GM18868 (cell line): Measurements from ENCODE around the gene DDX56.
A peak's percentile ranks its signal among the peaks of the same experiment; 100 is the strongest.

Source experiments
- ATAC-seq: cut with Tn5 transposase; IDR thresholded peaks from one replicate; pipeline ENCODE4 v1.9.1; 2021; ENCODE audit warnings: mild to moderate bottlenecking, moderate library complexity; ENCODE audit not compliant: unreplicated experiment

The DDX56 gene, protein sequence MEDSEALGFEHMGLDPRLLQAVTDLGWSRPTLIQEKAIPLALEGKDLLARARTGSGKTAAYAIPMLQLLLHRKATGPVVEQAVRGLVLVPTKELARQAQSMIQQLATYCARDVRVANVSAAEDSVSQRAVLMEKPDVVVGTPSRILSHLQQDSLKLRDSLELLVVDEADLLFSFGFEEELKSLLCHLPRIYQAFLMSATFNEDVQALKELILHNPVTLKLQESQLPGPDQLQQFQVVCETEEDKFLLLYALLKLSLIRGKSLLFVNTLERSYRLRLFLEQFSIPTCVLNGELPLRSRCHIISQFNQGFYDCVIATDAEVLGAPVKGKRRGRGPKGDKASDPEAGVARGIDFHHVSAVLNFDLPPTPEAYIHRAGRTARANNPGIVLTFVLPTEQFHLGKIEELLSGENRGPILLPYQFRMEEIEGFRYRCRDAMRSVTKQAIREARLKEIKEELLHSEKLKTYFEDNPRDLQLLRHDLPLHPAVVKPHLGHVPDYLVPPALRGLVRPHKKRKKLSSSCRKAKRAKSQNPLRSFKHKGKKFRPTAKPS

DNA sequence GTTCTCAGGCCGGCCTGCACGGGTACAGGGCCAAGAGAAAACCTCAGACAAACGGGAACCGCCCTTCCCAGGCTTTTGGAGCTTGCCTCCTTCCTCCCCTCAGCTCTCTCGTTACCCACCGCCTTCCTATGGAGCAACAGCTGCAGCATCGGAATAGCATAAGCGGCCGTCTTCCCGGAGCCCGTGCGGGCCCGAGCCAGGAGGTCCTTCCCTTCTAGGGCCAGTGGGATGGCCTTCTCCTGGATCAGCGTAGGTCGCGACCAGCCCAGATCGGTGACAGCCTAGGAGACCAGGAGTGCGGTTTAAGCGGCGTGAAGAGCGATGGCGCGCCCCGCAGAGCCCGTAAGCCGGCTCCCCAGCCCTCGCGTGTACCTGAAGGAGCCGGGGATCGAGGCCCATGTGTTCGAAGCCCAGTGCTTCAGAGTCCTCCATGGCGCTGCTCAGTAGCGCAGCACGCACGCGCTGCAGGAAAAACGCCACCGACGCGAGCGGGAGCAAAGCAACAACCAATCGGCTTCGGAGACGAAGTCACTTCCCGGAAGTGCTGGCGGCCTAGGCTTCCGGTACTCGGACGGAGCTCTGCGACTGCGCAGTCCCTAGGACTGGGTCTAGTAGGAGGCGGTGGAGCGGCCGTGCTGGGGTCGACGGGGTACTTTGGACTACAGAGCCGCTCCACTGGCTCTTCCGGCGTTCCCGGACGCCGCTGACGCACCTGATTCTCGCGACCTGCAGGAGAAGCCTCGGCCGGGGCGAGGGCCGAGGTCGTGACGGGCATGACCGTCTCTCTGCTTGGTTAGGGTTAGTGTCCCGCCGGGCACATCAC is at the start of gene DDX56:
DDX56 (minus strand) TSS at position 445 of the 823 bp plus-strand sequence; CDS start at position 432, 13 bp downstream.
- peak; percentile 92 for ATAC-seq

DNA sequence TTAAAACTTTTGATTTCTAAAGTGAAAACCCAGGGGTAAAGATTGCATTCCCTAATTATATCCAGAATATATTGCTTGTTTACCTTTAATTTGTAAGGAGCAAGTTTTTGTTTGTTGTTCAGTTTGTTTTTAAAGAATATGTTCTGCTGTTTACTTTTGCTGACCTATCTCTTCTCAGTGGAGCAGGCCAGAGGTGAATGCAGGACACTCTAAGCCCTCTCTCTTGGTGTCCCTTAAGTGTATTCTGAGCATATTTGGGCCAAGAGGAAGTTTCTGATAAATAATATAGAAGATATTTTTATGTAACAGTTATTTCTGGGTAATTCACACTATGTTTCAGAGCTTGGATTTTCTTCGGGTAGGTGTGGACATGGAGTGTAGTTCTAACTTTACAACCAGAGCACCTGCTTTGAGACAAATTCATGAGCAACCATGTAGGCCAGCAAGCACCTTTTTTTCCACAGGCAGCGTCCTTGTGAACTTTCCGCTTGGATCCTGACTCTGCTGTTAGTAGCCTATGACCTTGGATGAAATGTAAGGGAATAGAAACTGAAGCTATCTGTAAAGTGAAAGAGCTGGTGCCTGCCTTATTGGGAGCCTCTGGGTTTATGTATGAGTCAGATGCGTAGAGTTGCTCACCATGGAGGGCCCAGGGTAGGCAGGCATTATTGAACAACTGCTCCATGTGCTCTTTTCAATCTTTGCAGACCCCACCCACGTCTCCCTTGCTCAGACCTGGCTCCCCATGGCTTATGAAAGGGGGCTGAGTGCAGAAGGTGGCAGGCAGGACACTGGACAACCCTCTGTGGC is 48.8 kb upstream of the DDX56 start:
- ATAC-seq = peak; percentile 77

DNA sequence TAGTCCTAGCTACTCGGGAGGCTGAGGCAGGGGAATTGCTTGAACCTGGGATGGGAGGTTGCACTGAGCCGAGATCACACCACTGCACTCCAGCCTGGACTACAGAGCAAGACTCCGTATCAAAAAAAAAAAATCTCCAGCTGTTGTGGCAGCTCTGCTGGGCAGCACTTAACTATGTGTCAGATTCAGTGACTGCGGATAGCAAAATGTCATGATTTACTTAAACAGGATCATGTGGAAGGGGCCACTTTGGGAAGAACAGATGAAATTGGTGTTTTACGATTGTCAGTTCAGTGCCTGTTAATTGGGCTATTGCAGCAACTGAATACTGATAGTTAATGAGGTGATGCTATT is 48.0 kb upstream of the DDX56 start:
- ATAC-seq = no peak

DNA sequence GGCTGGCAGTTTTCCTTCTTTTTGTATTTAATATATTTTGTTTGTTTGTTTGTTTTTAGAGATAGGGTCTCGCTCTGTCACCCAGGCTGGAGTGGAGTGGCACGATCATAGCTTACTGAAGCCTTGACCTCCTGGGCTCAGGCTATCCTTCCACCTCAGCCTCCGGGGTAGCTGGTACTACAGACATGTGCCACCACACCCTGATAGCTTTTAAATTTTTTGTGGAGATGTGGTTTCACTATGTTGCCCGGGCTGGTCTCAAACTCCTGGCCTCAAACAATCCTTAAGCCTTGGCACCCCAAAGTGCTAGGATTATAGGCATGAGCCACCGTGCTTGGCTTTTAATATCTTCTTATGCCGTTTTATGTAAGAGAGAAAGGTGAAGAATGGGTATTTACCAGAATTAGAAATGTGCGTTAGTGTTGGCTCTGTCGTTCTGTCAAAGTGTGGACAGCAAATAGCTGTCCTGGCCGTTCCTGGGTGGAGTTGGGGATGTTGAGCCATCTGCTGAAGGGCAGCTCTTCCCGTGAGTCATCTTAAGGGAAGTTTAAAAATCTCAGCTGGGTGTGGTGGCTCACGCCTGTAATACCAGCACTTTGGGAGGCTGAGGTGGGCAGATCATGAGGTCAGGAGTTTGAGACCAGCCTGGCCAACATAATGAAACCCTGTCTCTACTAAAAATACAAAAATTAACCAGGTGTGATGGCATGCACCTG is 47.5 kb upstream of the DDX56 start:
- ATAC-seq = no peak

DNA sequence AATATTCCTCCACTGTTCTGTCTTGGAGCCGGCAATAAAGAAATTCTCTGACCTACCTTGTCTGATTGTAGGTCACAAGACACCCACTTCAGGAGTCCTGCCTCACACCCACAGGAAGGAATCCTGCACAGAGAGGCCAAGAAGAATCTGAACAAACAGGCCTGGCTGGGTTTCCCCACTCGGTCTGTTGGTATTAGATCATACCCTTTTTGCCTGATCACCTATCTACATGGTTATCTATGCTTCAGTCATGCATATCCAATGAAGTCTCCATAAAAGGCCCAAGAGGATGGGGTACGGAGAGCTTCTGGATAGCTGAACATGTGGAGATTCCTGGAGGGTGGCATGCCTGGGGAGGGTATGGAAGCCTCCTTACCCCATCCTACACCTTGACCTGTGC is 45.0 kb upstream of the DDX56 start:
- no peak for ATAC-seq

DNA sequence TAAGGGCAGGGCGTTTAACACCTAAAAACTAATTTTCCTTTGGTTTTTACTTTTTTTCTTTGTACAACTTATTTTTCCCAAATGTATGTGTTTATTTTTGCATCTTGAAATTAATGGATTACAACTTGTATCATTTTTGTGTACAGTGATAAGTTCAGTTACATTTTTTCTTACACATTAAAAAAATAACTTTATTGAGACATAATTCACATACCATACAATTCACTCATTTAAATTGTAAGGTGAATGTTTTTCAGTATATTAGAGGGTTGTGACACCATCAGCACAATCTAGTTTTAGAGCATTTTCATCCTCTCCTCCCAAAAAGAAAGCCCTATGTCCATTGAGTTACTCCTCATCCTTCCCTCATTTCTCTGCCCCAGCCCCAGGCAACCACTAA is 44.3 kb upstream of the DDX56 start:
- no peak for ATAC-seq

DNA sequence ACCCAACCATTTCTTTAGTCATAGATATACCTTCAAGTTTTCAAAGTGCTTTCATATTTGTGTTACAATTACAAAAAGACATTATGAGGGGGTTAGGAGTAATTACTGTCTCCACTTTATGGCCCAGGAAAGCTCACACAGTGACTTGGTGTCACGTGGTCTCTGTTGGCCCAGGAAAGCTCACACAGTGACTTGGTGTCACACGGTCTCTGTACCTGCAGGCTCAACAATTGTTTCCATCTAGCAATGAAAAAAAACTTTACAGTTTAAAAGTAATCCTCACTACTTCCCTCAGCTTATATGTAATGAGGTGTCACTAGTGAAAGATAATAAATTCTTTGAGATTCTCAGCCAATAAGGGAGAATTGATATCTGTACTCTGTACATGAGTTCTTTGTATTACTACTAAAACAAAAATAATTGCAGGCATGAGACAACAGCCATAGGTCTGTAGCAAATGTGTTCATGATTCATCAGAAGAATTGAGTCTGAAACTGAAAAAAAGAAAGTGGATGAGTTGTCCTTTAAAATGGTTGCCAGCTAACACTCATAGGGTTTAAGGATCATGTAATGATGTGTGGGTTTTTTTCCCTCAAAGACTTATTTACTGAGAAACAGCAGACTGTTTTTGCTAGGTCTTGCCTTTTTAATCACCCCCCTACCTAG is 43.6 kb upstream of the DDX56 start:
- ATAC-seq = peak; percentile 65

DNA sequence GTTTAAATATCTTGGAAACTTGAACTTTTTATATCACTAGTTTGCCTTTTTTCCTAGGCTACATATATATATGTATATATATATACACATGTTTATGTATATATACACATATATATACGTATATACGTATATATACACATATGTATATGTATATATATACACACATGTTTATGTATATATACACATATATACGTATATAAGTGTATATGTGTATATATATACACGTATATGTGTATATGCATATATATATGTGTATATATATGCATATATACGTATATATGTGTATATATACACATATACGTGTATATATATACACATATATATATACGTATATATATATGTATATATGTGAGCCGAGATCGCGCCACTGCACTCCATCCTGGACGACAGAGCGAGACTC is 42.8 kb upstream of the DDX56 start:
- ATAC-seq = no peak

DNA sequence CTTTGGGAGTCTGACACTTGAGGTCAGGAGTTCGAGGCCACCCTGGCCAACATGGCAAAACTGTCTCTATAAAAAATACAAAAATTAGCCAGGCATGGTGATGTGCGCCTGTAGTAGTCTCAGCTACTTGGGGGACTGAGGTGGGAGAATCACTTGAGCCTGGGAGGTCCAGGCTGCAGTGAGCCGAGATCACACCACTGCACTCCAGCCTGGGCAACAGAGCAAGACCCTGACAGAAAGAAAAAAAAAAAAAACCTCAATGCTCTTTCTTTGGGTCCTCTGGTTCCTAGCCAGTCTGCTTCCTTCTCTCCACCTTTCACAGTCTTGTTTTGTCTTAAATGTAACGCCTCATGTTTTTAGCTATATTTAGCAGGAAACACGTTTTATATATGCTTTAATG is 42.1 kb upstream of the DDX56 start:
- ATAC-seq = no peak

DNA sequence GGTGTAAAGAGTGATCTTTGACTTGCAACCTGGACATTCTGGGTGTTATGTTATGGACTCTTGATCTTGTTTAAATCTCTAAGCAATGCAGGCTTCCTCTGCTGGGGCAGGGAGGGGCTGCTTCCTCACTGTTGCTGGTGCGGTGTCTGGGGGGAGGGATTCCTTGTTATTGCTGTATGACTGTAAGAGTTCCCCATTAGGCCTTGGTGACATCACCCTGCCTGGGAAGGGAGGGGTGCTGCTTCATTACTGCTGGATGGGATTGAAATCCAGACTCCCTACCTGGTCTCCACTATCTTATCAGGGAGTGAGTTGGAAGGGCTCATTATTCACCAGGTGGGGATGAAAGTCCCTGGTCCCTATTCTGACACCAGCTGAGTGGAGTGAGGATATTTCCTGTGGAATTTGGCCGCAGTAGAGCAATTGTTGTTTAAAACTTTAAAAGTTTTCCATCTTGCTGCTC is 41.5 kb upstream of the DDX56 start:
- no peak for ATAC-seq

DNA sequence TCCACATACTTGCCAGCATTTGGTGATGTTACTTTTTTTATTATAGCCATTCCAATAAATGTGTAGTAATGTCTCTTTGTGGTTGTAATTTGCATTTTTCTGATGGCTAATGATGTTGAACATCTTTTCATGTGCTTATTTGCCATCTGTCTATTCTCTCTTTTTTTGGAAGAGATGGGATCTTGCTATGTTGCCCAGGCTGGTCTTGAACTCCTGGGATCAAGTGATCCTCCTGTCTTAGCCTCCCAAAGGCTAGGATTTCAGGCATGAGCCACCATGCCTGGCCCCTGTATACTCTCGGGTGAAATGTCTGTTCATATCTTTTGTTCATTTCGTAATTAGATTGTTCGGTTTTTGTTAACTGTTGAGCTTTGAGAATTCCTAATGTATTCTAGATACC is 36.1 kb upstream of the DDX56 start:
- ATAC-seq = no peak

DNA sequence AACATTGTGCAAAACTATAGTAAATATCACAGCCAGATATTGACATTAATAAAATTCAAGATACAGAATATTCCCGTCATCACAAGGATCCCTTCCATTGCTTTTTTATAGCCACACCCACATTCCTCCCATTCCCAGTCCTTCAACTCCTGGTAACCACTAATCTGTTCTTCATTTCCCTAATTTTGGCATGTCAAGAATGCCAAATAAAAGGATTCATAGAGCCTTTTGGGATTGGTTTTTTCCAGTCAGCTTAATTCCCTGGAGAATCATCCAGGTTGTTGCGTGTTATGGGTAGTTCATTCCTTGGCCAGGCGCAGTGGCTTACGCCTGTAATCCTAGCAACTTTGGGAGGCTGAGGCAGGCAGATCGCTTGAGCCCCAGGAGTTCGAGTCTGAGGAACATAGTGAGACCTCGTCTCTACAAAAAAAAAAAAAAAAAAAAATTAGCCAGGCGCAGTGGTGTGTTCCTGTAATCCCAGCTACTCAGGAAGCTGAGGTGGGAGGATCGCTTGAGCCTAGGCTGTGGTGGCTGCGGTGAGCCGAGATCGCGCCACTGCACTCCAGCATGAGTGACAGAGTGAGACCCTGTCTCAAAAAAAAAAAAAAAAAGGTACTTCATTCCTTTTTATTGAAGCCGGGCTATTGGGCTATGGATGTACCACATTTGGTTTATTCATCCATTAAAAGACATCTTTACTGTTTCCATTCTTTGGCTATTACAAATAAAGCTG is 35.4 kb upstream of the DDX56 start:
- no peak for ATAC-seq

DNA sequence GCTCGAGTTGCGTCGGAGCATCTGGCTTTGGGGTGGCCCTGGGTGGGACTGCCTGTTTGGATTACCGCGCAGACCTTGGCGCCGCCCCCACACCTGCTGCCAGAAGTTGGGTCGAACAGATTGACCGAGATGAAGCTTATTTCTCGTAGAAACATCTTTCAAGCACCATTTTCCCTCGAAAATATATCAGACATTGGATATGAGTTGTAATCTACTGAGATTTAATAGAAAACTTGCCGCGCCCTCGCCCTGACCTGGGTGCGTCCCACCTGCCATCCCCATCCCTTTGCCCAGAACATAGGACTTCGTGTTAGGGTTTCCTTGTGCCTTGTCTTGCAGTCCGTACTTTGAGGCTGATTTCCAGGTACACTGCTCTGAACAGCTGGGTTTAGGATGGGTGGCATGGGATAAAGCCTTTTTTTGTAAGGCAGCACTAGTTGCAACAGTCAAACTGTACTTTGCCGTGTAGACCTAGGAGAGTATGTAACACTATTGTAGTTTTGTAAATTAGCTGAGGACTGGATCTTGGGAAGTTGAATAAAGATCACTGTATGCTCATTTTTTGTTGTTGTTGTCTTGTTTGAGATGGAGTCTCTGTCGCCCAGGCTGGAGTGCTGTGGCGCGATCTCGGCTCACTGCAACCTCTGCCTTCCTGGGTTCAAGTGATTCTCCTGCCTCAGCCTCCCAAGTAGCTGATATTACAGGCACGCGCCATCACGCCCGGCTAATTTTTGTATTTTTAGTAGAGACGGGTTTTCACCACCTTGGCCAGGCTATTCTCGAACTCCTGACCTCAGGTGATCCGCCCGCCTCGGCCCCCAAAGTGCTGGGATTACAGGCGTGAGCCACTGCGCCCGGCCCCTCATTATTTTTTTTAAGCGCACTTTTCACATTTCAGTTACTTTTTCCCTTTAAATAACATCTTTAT is 33.7 kb upstream of the DDX56 start:
- ATAC-seq = no peak

DNA sequence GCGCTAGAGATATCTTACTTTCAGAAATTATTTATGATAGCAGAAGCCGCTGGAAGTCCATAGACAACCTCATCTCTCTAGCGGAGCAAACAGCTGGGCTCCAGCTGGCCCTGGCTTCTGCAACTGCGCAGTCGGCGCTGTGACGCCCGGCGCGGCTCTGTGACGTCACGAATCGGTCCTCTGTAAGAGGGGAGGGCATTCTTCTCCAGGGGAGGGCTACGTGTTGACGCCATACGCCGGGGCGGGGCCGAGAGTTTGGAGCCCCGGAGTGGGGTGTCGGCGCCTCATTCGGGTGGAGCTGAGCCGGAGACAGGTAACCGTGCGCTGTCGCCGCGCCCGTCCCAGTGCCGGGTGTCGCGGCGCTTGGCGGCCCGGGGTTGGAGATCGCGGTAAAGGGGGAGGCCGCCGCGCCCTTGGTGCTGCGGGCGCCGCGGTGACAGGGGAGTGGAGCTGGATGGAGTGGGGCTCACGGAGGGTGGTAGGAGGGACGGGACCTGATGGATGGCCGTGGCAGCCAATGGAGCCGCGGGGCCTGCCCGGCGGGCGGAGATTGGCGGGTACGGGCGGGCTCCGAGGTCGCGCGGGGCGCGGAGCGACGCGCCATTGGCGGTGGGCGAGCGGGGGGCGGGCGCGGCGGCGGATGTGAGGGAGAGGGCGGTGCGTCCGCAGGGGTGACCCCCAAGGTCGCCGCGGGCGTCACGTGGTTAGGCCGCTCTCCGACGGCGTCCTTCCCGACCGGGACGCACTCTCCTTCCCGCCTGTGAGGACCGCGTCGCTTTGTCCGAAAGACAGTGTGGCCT is 32.8 kb upstream of the DDX56 start, which contains the start of gene OGDH:
OGDH (plus strand) TSS at position 287 of the 800 bp plus-strand sequence. CDS start 17,717 bp downstream, outside the sequence.
- ATAC-seq = peak; percentile 93

DNA sequence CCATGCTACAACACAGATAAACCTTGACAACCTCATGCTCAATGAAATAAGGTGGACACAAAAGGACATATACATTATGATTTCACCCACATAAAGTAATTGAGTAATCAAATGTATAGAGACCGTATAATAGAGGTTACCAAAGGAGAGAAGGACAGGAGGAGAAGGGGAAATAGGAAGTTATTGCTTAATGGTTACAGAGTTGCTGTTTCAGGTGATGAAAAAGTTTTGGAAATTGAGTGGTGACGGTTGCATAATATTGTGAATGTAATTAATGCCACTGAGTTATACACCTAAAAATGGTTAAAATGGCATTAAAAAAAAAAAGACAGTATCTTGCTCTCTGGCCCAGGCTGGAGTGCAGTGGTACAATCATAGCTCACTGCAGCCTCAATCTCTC is 31.2 kb upstream of the DDX56 start:
- no peak for ATAC-seq

DNA sequence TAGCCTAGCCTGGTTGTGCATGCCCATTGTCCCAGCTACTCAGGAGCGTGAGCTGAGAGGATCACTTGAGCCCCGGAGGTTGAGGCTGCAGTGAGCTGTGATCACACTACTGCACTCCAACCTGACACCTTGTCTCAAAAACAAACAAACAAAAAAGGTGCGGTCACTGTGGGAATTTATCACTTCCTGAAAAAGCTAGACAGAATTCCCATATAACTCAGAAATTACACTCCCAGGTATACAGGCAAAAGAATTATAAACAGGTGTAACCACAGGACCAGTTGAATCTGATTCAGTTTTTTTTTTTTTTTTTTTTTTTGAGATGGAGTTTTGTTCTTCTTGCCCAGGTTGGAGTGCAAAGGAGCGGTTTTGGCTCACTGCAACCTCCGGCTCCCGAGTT is 29.5 kb upstream of the DDX56 start:
- ATAC-seq = no peak

DNA sequence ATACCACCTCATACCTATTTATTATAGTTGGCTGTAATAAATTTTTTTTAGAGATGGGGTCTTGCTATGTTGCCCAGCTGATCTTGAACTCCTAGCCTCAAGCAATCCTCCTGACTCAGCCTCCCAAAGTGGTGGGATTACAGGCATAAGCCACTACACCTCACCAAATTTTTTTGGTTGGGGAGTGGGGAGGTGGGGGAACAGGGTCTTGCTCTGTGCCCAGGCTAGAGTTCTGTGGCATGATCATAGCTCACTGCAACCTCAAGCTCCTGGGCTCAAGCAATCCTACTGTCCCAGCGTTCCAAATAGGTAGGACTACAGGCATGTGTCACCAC is 28.8 kb upstream of the DDX56 start:
- ATAC-seq = no peak
